GM12865 (cell line): ENCODE results near the gene MIB1.
"Not testable (repeated sequence)": the region's sequence is repeated elsewhere in the genome, so short reads cannot be mapped to it uniquely, and the experiment has no call there.

Source experiments
- DNase-seq: peaks from one replicate; pipeline ENCODE4 v3.0.0; 2010; ENCODE audit warnings: low read depth
- H3K4me3 ChIP-seq: 2 replicates; pipeline ENCODE4 v1.5.1; 2011; ENCODE audit warnings: mild to moderate bottlenecking, low read depth, low read length, control low read depth
- CTCF ChIP-seq: IDR thresholded peaks from 2 replicates; pipeline ENCODE4 v1.5.1; 2011; ENCODE audit warnings: low read length, control low read depth, low read depth, inconsistent platforms; ENCODE audit not compliant: insufficient read depth; ENCODE audit errors: missing control alignments

Gene MIB1

GRCh38 chr18:21777814-21778213 is 37.2 kb downstream of the MIB1 start:
- peak; percentile 72 for DNase-seq
- TF ChIP-seq CTCF: no peak
- H3K4me3 ChIP-seq: no peak overlapping the region

GRCh38 chr18:21786526-21786925 is 45.9 kb downstream of the MIB1 start:
- TF ChIP-seq CTCF: no peak
- no peak overlapping the region for H3K4me3 ChIP-seq
- no peak for DNase-seq

- DNase-seq, H3K4me3 ChIP-seq: not testable (repeated sequence)
Observed at GRCh38 chr18:21796089-21796488, 55.5 kb downstream of the MIB1 start.

DNA sequence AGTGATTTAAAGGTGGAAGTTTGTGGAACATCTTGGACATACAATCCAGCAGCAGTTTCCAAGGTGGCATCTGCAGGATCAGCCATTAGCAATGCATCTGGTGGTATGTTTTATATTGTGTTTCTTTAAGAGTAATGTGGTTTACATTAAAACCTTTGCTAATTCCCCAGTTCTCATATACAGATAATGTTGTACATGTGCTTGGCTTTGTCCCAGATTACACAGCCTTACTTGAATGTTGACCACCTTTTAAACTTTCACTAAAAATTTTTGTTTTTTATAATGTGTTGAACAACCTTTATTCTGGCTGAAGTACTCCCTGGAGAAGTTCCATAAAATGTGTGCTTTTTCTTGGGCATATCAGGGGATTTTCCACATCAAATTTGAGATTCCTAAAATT is 57.5 kb downstream of the MIB1 start:
- no peak for DNase-seq
- no peak for TF ChIP-seq CTCF
- H3K4me3 ChIP-seq: no peak overlapping the region

DNA sequence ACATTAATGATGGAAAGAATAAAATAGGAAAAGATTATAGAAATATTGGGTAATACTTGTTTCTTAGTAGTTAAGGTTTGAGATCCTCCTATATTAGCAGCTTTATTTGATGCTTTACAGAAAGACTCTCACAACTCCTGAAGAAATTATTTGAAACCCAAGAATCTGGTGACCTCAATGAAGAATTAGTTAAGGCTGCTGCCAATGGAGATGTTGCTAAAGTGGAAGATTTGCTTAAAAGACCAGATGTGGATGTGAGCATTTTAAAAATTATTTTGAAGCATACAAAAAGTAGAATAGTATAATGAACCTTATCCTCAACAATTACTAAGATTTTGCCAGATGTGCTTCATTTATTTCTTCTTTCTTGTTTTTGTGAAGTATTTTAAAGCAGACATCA is 59.1 kb downstream of the MIB1 start:
- DNase-seq: no peak
- no peak overlapping the region for H3K4me3 ChIP-seq
- TF ChIP-seq CTCF: no peak

GRCh38 chr18:21803495-21803894 is 62.9 kb downstream of the MIB1 start:
- H3K4me3 ChIP-seq: no peak overlapping the region
- no peak for TF ChIP-seq CTCF
- DNase-seq: no peak

DNA sequence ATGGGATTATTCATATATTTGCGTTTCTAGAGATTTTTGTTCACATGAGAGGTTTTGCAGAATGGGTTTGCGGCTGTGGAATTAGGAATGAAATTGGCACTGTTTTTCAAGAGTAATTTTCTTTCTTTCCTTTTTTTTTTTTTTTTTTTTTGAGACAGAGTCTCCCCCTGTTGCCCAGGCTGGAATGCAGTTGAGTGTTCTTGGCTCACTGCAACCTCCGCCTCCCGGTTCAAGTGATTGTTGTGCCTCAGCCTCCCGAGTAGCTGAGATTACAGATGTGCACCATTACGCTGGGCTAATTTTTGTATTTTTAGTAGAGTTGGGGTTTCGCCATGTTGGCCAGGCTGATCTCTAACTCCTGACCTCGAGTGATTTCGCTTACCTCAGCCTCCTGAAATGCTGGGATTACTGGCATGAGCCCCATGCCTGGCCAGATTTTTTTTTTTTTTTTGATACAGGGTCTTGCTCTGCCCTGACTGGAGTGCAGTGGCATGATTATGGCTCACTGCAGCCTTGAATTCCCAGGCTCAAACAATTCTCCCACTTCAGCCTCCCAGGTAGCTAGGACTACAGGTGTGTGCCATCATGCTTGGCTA is 65.3 kb downstream of the MIB1 start:
- TF ChIP-seq CTCF: no peak
- no peak for DNase-seq
- H3K4me3 ChIP-seq: no peak overlapping the region

- no peak for TF ChIP-seq CTCF
- no peak for DNase-seq
- no peak overlapping the region for H3K4me3 ChIP-seq
Observed at GRCh38 chr18:21808185-21808584, 67.6 kb downstream of the MIB1 start.
